Esophagus squamous epithelium (tissue), 4 donors: Measurements from ENCODE around the gene SNAI1.

Experiments
- CTCF ChIP-seq, 6 experiments: fragments of 450-650 bp in 4 of 6; fragments of 200-600 bp in 2 of 6; sonication (generic) in 2 of 6; IDR thresholded peaks; one replicate each; pipeline ENCODE4 v1.5.1; 2016 to 2019; ENCODE audit warnings: antibody characterized with exemption in 6 of 6, mild to moderate bottlenecking in 4 of 6, moderate library complexity in 4 of 6
- POLR2A ChIP-seq, 4 donors: fragments of 450-650 bp; IDR thresholded peaks; one replicate each; pipeline ENCODE4 v1.6.1; 2017; ENCODE audit warnings: antibody characterized with exemption in 4 of 4, mild to moderate bottlenecking in 4 of 4, moderate library complexity in 3 of 4

- TF ChIP-seq CTCF (IDR thresholded peaks at IDR 0.05), result no peak
- no peak for TF ChIP-seq POLR2A (IDR thresholded peaks at IDR 0.05)
These were observed 27.6 kb upstream of the SNAI1 start for GRCh38 chr20:49955167-49955566.
